ENCODE data around the gene NOTUM.

Gene NOTUM

DNA sequence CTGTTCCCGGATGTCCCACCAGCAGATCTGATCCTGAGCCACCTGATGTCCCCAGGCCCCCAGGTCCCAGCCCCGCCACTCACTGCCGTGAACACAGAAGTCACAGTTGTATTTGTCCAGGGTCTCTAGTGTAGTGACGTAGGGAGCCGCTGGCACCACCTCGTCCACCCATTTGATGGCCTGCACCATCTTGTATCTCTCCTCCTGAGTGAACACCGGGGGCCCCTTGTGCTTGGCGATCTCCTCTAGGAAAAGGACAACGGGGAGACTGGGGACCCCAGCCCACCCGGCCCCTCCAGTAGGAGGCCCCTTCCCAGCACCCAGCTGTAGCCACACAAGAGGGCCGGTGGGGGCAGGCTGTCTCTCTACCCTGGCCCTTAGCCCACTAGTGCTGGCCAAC is 52.2 kb downstream of the NOTUM start:
- no peak for DNase-seq

DNA sequence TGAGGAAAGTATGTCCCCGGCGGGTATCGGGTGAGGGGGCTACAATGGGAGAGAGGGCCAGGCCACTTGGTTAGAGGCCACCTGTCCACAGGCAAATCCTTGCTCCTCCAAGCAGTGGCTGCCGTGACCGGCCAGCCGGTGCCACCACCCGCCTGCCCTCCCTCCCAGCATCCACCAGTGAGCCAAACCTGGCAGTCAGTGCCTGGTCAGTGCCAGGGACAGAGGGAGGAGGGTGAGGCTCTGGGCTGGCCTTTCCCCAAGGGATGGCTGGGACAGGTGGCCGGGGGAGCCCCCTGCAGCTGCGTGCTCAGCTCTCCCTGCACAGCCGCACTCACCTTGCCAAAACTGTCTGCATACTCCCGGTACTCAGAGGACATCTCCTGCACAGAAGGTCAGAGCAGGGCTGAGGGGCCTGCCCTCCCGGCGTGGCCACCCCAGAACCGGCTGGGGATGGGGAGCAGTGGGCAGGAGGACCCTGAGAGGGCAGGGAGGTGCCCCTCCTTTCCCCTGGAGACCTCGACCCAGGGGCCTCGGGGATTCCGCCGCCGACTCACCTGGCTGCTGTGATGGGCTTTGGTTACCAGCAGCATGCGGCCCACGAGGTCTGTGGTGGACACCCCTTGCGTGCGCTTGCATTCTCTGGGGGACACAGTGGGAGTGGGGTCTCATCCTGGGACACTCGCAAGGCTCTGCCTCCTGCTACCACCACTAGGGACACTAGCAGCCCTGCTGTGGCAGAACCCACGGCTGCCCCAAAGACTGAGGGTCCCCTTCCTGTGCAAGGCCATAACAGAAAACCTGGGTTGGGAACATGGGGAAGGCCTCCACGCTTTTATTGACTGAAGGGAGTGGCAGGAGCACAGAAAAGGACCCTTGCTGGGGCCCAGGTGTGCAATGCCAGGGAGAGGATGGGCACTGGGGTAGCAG is 53.5 kb downstream of the NOTUM start:
- no peak for DNase-seq

DNA sequence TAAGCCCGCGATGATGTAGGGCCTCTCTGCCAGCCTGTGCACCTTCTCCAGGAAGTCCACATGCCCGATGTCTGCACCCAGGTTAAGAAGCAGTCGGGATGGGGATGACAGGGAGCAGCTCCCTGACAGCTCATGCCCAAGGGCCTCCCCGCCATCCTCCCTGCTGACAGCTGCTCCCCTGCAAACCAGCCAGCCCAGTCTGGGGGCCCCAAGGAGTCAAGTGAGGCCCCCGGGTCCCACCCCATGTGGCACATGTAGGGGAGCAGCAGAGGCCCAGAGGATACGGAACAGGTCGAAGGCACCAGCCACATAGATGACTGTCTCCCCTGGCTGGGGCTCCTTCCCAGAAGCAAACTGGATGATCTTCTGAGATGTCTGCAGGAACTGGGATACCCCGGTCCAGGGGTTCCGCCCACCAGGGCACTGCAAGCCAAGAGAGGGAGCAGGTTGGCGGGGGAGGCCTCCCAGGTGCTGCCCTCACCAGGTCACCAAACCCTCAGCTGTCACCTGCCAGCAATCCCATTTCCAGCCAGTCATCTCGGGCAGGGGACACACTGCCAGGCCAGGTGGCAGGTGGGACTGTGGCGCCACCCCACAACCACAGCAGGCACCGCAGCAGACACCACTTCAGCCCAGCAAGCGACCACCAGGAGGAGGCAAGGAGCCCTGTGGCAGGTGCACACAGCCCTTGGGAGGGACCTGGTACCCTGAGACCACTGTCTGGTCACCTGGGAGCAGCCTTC is 54.3 kb downstream of the NOTUM start:
- DNase-seq: peak in 1 of 2 experiments; percentile 35

DNA sequence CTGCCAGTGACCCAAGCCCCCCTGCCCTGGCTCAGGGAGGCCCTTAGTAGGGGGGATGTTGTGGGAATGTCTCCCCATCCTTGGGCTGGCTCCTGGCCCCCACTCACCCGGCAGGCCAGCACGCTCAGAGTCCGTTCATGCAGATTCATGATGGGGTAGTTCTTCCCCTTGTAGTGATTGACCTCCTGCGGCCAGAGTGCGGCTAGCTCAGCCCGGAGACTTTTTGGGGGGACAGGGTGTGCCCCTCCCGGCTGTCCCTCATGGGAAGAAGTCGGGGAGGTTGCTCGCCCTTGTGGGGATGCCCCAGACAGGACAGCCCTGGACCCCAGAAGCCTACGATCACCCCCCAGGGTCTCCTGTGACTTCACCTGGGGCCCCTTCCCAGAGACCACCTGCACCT is 55.0 kb downstream of the NOTUM start:
- DNase-seq: no peak

DNA sequence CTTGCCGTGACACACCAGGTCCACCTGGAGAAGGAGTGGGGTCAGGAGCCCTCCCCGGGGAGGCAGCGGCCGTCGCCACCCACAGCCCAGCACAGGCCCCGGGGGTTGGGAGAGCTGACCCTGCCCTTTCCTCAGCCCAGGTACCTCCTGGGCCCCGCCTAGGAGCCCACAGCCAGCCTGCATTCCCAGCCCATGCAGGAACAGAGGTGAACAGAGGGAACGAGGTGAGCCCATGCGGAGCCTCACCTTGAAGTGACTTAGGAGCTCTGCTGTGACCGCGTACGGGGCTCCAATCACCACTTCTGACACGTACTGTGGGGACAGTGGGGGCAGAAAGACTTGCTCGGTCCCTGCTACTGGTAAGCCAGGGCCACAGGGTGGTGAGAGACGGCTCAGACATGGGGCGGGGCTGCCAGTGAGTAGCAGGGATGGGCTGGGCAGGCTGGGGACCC is 55.5 kb downstream of the NOTUM start:
- no peak for DNase-seq

DNA sequence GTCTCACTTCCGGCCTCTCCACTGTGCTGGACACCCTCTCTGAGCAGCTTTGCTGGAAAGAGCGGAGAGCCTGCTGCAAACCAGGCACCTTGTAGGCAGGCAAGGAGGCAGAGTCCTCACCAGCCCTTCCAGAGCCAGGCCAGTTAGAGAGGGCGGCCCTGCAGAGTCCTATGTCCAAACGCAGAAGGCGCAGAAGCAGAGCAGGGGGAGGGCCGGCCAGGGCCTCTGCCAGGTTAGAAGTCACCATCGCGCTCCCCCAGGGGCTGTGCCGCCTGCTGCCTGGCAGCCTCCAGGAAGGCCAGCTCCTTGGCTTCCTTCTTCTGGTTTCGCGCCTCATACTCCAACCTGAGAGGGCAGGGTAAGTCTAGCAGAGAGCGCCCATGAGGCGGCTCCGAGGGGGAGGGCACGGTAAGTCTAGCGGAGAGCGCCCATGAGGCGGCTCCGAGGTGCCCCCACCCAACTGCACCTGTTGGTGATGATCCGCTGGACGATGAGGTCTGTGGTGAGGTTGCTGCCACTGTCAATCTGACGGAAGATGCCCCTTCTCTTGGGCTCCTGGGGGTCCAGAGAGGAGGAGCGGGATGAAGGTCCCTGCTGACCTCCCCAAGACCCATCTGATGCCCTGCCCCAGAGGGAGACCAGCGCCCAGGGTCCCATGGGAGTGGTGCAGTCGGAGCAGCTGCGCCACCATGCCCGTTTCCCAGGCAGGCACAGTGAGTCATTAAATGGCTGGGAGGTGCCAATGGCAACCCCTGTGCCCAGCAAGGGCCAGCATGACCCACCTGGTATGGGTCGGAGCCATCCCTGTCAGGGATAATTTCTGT is 56.2 kb downstream of the NOTUM start:
- no peak for DNase-seq

DNA sequence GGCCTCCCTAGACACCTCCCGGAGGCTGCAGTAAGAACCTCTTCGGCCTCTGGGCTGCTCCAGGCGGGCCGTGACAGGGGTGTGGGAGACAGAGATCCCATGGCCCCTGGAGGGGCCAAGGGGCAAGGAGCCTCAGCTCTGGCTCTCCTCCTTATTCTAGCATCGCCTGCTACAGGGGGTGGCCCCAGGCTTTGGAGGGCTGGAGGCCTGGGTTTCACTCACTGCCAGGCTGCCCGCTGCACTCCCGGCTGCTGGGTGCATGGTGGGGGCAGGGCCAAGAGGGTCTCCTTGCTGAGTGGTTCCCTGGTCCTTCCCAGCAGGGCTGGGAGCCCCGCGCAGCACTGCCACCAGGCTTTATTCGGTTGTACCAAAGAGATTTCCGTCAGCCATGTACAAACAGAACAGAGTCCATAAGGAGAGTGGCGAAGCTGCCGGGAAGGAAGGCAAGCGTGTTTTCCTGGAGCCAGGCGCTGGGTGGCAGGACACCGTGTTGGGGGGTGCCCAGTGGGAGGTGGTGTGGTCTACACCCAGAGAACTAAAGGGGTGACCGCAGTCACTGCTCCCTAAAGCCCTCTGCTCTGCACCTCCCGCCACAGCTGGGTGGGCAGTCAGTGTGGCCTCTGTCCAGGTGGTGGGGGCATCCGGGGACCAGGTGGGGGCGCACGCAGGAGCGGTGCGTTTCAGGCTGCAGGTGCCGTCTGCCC is 56.9 kb downstream of the NOTUM start:
- no peak for DNase-seq

DNA sequence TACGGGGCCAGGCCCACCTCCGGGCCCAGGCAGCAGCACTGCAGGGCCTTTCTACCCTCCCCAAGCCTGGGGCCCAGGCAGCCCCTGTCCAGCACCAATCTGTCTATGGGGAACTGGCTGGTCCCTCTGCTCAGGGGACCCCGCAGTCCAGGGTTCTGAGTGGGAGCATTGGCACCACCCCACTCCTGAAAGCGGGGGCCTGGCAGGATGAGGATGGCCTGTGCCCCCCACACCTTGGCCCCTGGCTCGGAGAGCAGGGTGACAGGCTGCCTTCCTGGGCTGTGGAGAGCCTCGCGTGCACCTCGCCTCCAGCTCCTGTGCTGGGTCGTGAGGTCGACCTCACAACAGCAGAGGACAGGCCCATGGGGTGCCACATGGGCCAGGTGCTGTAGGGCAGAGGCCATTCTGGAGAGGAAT is 57.6 kb downstream of the NOTUM start:
- no peak for DNase-seq

DNA sequence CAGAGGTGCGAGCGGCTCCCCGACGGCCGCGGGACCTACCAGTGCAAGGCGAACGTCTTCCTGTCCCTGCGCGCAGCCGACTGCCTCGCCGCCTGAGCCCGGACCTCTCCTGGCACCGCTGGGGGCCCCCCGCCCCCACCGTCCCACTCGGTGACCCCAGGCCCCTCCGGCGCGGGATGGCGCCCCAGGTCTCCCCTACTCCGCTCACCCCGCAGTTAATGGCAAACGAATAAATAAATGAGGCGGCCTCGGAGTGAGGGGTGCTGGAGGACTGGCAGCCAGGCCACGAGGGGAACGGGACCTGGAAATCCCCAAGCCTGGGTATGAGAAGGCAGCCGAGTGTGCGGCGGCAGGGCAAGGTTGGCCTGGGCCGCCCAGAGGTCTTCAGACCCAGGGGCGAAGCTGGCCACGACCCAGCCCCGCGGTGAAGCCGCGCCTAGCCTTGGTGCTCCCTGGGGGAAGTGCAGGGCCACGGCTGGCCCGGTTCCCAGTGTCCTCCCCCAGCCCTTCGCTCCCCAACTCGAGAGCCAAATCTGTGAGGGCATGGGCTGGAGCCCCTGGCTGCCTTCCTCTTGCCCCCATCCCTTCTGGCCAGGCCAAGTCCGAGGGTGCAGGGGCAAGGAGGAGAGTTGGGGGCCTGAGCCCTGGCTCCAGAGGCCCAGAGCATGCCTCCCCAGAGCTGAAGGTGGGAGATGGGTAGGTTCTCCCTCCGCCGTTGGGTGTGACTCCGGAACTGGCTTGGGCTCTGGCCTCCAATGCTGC is 58.2 kb downstream of the NOTUM start:
- DNase-seq: no peak
